SHP77 treated with DMSO at 0.1 percent for 48 hours (cell line): Measurements from ENCODE around the gene ST6GALNAC5.

Source experiments
- DNase-seq: peaks from one replicate; lab custom pipeline; 2025; lab: John Stamatoyannopoulos, UW

Gene ST6GALNAC5

GRCh38 chr1:77014073-77014788 lies 147.0 kb downstream of the ST6GALNAC5 start:
- no peak for DNase-seq

- DNase-seq: no peak
Observed at GRCh38 chr1:77015748-77016341, 148.6 kb downstream of the ST6GALNAC5 start.

DNA sequence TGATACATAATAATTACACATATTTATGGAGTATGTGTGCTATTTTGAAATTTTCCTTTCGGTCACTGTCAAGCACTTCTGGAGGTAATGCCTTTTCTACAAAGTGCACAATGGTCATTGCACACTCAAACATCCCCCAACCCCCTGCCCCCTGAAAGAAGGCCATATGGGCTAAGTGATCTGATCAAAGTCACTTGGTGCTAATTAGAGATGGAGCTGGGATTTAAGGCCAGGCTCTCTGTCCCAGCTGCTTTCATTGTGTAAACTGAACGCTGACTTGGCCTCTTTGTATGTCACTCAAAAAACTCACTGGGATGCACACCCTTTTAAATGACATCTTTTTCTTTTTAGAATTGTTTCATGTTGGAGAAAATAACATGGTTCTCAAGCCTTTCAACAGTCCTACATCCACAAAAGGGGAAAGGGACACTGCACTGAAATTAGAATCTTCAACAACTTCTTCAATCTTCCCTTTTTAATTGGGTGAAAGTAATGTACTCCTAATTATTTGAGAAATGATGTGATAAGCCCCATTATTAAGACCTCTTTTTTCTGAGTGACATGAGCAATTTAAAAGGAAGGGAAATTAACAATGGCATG lies 149.2 kb downstream of the ST6GALNAC5 start:
- no peak for DNase-seq

GRCh38 chr1:77018311-77018710 lies 151.0 kb downstream of the ST6GALNAC5 start:
- DNase-seq: no peak

GRCh38 chr1:77018761-77019160 lies 151.5 kb downstream of the ST6GALNAC5 start:
- DNase-seq: no peak

DNA sequence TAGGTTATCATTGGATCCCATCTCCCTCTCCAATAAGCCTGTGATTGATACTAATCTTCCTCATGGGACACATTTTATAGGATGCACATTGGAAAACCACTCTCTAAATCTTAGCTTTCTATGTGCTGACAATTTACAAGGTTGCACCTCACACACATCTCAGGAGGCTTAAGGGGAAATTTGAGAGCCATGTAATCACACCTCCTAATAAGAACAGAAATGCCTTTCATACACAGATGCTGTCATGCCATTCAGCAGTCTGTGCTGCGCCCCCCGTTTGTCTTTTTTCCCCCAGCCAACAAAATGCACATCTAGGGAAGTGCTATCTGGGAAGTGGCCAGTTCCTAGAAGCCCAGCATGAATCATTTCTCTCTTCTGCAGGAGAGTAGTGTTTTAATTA lies 154.5 kb downstream of the ST6GALNAC5 start:
- DNase-seq: no peak

GRCh38 chr1:77024500-77024899 lies 157.2 kb downstream of the ST6GALNAC5 start:
- DNase-seq: no peak

GRCh38 chr1:77025599-77025998 lies 158.3 kb downstream of the ST6GALNAC5 start:
- DNase-seq: no peak

- no peak for DNase-seq
Observed at GRCh38 chr1:77026135-77026534, 158.9 kb downstream of the ST6GALNAC5 start.

DNA sequence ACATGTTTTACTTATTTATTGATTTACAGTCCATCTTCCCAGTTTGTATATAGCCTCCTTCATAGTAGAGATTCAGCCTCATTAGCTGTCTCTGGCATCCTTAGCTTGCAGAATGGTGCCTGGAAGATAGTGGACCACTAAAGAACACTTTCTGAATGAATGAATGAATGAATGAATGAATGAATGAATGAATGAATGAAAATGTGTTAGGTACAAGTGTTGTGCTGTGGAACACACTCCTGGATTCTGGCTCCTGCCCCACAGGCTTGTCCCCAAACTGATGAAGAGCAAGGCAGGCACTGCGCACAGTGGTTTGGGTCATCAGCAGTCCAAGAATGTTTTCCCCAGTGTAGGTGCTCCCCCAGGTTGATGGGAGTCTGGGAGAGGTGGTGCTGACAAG lies 159.4 kb downstream of the ST6GALNAC5 start:
- no peak for DNase-seq

DNA sequence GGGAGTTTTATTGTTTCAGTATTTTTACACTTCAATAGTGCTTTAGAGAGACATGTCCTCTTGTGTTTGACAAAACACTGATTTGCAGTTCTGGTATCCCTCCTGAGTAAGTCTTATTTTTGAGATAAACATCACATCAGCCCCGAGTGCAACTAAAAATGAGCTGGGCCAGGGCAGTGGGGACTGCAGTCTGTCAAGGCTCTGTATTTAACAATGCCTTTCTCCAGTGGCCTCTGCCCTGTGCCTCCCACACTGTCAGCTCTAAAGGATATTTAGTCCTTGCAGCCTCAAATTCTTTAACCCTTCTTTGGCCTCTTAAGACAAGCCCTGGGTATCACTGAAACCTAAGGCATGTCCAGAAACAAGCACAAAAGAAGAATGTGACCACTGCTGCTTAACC lies 160.6 kb downstream of the ST6GALNAC5 start:
- no peak for DNase-seq

DNA sequence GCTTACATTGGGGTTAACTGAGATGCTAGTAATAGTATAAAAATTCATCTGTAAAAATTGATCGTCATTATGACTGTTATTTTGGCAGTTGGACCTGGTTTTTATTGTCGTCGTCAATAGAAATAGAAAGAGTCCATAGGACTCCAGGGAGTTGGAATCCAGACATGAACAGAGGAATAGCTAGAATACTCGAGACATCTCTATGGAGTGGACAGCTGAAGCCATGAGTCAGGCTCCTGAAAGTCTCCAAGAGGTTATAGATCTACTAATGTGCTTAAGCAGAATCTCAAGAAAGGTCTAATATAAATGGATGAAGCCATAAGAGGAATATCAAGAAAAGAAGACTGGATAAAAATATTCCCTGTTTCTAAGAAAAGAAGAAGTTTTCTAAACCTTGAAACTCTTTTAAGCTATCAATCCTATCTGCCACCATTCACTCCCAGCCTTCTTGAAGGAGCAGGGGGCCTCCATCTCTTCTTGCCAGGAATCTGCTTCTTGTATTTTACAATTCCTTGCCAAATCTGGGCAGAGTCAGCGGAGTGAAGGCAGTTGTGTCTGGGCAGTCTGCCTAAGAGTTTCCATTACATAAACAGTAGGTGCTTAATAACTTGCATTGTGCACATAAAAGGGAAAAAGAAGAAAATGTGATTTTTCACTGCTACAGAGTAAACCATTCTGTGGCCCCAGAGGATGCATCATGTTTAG lies 163.3 kb downstream of the ST6GALNAC5 start:
- no peak for DNase-seq

DNA sequence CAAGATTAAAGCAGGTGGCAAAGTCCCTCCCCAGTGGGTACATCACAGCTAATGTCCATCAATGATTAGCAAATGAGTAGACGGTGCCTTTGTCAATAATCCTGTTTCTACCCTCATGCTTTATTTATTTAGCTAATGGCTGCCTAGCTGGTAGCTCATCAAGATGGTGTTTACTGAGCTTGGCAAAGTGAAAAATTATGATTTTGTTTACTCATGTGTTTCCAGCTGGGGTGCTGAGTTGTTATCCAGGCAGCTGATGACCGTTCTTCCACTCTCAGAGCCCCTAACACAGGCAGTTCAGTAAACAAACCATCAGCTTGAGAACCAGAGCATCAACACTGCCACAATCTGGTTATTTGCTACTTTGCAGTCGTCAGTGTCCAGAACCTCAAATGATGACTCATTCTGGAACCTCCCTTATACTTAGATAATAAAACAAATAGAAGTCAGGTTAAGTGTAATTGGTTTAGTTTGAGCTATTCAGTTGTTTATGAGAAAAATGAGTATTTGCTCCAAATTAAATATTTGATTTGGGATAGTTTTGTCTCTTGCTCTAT lies 163.9 kb downstream of the ST6GALNAC5 start:
- DNase-seq: peak; percentile 52

- no peak for DNase-seq
Observed at GRCh38 chr1:77036560-77036959, 169.3 kb downstream of the ST6GALNAC5 start.

DNA sequence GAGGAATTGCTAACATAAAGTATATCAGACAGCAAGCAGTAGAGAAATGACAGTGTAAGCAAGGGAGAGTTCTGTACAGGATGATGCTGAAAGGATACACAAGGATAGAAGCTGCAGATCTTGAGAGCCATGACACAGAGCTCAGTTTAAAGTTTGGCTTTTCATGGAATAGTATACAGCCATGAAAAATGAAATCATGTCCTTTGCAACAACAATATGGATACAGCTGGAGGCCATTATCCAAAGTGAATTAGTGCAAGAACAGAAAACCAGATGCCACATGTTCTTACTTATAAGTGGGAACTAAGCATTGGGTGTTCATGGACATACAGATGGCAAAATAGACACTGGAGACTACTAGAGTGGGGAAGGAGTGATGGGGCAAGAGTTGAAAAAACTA lies 169.8 kb downstream of the ST6GALNAC5 start:
- DNase-seq: no peak

- DNase-seq: no peak
Observed at GRCh38 chr1:77038000-77038399, 170.7 kb downstream of the ST6GALNAC5 start.

DNA sequence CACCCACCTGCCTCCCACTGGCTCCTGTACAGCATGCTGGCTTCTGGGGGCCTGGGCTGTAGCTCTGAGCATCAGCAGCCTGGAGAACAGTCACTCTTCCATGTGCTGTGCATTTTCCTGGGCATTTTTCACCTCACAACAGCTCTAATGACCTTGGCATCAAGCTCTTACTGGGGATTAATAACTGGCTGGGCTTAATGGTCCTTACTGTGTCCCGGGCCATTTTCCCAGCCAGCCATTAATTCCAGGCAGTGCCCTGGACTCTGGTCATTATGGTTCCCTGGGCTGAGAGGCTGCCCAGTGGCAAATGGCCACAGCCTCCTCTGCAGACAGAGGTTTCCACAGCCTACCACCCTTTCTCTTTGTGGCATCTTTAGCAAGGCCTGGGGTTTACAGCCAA lies 171.8 kb downstream of the ST6GALNAC5 start:
- no peak for DNase-seq

DNA sequence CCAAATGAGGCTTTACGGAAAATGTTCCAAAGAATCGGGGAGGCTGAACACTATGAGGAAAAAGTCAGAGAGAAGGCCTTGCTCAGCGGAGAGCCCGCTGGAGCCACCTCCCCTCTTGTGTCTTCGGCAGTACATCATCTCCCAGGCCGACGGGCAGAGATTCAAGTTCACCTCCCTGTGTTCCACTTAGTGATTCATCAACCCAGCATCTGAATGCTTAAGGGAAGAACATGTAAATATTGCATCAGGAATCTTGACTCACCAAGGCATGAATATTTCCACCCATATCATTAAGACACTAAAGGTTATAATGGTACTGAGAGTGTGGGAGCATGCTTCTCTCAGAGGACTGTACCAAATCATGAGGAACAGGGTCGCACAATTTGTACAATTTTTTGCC lies 172.5 kb downstream of the ST6GALNAC5 start:
- no peak for DNase-seq

- no peak for DNase-seq
Observed at GRCh38 chr1:77040826-77041225, 173.5 kb downstream of the ST6GALNAC5 start.

- no peak for DNase-seq
Observed at GRCh38 chr1:77044133-77044849, 177.0 kb downstream of the ST6GALNAC5 start.

DNA sequence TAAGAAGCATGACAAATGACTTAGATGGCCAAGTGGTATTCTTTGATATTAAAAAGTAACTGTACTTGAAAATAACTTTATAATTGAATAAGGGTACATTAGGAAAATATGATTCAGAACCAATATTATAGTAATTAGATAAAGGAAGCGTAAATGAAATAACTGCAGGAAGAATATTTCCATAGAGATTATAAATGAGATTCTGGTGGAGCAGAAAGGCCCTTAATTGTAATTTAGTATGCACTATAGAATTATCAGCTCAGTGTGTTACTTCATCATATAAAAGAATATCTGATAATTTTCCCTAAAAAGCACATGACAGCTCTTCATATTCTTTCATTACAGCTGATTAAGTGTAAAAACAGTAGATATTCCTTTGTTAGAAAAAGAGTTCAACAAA lies 180.3 kb downstream of the ST6GALNAC5 start:
- no peak for DNase-seq
